GM23338 (cell line): ENCODE results near the gene IZUMO1R. TPM values are rescaled to one million over a fixed set of nuclear protein-coding genes. Genes with fewer than 3 reads are reported as not detected.
"Not testable (repeated sequence)": the region's sequence is repeated elsewhere in the genome, so short reads cannot be mapped to it uniquely, and the experiment has no call there.

ENCODE experiments used
- ATAC-seq: fragments of 200-7000 bp; cut with Tn5 transposase; 3 replicates; pipeline ENCODE4 v1.9.1; 2020
- DNase-seq: peaks from one replicate; pipeline ENCODE4 v3.0.0-alpha.2; 2015; ENCODE audit warnings: low spot score
- H2AFZ ChIP-seq: fragments of 200-600 bp; sonication (generic); 2 replicates; pipeline ENCODE4 v1.8.0; 2016; ENCODE audit warnings: antibody characterized with exemption, mild to moderate bottlenecking, moderate library complexity
- H3F3A ChIP-seq: fragments of 200-600 bp; sonication (generic); replicated peaks from 2 replicates; pipeline ENCODE4 v1.8.0; 2017; ENCODE audit warnings: antibody characterized with exemption, mixed run types, low read depth
- H3K27ac ChIP-seq: fragments of 200-600 bp; sonication (generic); 2 replicates; pipeline ENCODE4 v1.6.1; 2016; ENCODE audit warnings: low read depth
- H3K27me3 ChIP-seq: fragments of 200-600 bp; sonication (generic); 2 replicates; pipeline ENCODE4 v1.8.0; 2016; ENCODE audit warnings: mild to moderate bottlenecking, mixed run types, moderate library complexity; ENCODE audit not compliant: insufficient read depth
- H3K36me3 ChIP-seq: fragments of 200-600 bp; sonication (generic); 2 replicates; pipeline ENCODE4 v1.8.0; 2016; ENCODE audit warnings: mild to moderate bottlenecking; ENCODE audit not compliant: insufficient read depth
- H3K4me1 ChIP-seq: fragments of 200-600 bp; sonication (generic); 2 replicates; pipeline ENCODE4 v1.8.0; 2016; ENCODE audit warnings: mild to moderate bottlenecking, moderate library complexity; ENCODE audit not compliant: insufficient read depth
- H3K4me2 ChIP-seq: fragments of 200-600 bp; sonication (generic); 2 replicates; pipeline ENCODE4 v1.7.1; 2017; ENCODE audit warnings: mixed run types
- H3K4me3 ChIP-seq: fragments of 200-600 bp; sonication (generic); 2 replicates; pipeline ENCODE4 v1.6.1; 2016; ENCODE audit warnings: mixed run types
- H3K79me2 ChIP-seq: fragments of 200-600 bp; sonication (generic); replicated peaks from 2 replicates; pipeline ENCODE4 v1.8.0; 2017; ENCODE audit warnings: mild to moderate bottlenecking; ENCODE audit not compliant: insufficient read depth
- H3K9me2 ChIP-seq: fragments of 200-600 bp; sonication (generic); 2 replicates; pipeline ENCODE4 v1.8.0; 2017; ENCODE audit not compliant: insufficient read depth
- H4K20me1 ChIP-seq: fragments of 200-600 bp; sonication (generic); replicated peaks from 2 replicates; pipeline ENCODE4 v1.8.0; 2017; ENCODE audit warnings: mild to moderate bottlenecking; ENCODE audit not compliant: insufficient read depth
- H3K27ac Mint-ChIP-seq: 2 replicates; pipeline ENCODE4 v1.8.0; 2020; ENCODE audit warnings: inconsistent platforms, mild to moderate bottlenecking, moderate library complexity, mixed read lengths
- H3K27me3 Mint-ChIP-seq: 3 replicates; pipeline ENCODE4 v1.8.0; 2022; ENCODE audit warnings: low read depth, mild to moderate bottlenecking, moderate library complexity, mixed read lengths, inconsistent platforms; ENCODE audit not compliant: insufficient read depth, poor library complexity
- H3K36me3 Mint-ChIP-seq: 3 replicates; pipeline ENCODE4 v1.8.0; 2021; ENCODE audit warnings: low read depth, mild to moderate bottlenecking, inconsistent platforms, moderate library complexity, mixed read lengths
- H3K4me1 Mint-ChIP-seq: 3 replicates; pipeline ENCODE4 v1.8.0; 2020; ENCODE audit warnings: mild to moderate bottlenecking, inconsistent platforms, mixed read lengths
- H3K4me3 Mint-ChIP-seq: 3 replicates; pipeline ENCODE4 v1.8.0; 2021; ENCODE audit warnings: moderate library complexity, mild to moderate bottlenecking, inconsistent platforms, mixed read lengths
- H3K9me3 Mint-ChIP-seq: 3 replicates; pipeline ENCODE4 v1.8.0; 2020; ENCODE audit warnings: moderate library complexity, mild to moderate bottlenecking, inconsistent platforms, mixed read lengths
- polyA plus RNA-seq: library from polyadenylated mRNA; unstranded; fragments of >200 nt; fragmentation: Nextera tagmentation; extraction: Ambion mirVana; gene quantifications from 2 replicates; pipeline ENCODE4 v1.2.1, GENCODE V29; 2016
- total RNA-seq: library from RNA; depleted of rRNA; stranded (reverse); fragments of >200 nt; shearing (Covaris generic); gene quantifications from 2 replicates; pipeline ENCODE4 v1.2.3, GENCODE V29; 2014; rRNA removed
- TF ChIP-seq, protein P1 (sequence below): fragments of 250-450 bp; sonication (Bioruptor Pico); IDR thresholded peaks from 2 replicates; pipeline ENCODE4 v1.5.0; 2020; ENCODE audit warnings: mild to moderate bottlenecking, moderate library complexity
- TF ChIP-seq, protein P2 (sequence below): IDR thresholded peaks from 2 replicates; pipeline ENCODE4 v1.6.1; 2016; ENCODE audit warnings: antibody characterized with exemption

IZUMO1R gene
- total and polyA plus RNA-seq, 2 experiments from 2014 or later = not detected

DNA sequence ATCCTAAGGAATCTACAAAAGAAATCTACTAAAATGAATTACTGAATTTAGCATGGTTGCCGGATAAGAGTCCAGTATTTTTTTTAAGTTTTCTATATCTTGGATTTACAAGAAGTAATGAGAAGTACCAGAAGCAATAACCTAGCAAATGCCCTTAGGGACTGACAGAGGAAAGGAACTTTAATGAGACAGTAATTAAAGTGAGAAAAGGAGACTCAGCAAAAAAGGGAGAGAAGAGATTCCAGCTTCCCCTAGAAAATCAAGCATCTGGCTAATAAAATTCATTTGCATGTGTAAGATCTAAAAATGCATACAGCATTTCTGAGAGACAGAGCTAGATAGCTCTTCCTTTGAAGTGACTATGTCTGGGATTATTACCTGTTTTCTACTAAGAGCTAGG is 39.1 kb downstream of the IZUMO1R start (continued):
- TF ChIP-seq, protein P1, sequence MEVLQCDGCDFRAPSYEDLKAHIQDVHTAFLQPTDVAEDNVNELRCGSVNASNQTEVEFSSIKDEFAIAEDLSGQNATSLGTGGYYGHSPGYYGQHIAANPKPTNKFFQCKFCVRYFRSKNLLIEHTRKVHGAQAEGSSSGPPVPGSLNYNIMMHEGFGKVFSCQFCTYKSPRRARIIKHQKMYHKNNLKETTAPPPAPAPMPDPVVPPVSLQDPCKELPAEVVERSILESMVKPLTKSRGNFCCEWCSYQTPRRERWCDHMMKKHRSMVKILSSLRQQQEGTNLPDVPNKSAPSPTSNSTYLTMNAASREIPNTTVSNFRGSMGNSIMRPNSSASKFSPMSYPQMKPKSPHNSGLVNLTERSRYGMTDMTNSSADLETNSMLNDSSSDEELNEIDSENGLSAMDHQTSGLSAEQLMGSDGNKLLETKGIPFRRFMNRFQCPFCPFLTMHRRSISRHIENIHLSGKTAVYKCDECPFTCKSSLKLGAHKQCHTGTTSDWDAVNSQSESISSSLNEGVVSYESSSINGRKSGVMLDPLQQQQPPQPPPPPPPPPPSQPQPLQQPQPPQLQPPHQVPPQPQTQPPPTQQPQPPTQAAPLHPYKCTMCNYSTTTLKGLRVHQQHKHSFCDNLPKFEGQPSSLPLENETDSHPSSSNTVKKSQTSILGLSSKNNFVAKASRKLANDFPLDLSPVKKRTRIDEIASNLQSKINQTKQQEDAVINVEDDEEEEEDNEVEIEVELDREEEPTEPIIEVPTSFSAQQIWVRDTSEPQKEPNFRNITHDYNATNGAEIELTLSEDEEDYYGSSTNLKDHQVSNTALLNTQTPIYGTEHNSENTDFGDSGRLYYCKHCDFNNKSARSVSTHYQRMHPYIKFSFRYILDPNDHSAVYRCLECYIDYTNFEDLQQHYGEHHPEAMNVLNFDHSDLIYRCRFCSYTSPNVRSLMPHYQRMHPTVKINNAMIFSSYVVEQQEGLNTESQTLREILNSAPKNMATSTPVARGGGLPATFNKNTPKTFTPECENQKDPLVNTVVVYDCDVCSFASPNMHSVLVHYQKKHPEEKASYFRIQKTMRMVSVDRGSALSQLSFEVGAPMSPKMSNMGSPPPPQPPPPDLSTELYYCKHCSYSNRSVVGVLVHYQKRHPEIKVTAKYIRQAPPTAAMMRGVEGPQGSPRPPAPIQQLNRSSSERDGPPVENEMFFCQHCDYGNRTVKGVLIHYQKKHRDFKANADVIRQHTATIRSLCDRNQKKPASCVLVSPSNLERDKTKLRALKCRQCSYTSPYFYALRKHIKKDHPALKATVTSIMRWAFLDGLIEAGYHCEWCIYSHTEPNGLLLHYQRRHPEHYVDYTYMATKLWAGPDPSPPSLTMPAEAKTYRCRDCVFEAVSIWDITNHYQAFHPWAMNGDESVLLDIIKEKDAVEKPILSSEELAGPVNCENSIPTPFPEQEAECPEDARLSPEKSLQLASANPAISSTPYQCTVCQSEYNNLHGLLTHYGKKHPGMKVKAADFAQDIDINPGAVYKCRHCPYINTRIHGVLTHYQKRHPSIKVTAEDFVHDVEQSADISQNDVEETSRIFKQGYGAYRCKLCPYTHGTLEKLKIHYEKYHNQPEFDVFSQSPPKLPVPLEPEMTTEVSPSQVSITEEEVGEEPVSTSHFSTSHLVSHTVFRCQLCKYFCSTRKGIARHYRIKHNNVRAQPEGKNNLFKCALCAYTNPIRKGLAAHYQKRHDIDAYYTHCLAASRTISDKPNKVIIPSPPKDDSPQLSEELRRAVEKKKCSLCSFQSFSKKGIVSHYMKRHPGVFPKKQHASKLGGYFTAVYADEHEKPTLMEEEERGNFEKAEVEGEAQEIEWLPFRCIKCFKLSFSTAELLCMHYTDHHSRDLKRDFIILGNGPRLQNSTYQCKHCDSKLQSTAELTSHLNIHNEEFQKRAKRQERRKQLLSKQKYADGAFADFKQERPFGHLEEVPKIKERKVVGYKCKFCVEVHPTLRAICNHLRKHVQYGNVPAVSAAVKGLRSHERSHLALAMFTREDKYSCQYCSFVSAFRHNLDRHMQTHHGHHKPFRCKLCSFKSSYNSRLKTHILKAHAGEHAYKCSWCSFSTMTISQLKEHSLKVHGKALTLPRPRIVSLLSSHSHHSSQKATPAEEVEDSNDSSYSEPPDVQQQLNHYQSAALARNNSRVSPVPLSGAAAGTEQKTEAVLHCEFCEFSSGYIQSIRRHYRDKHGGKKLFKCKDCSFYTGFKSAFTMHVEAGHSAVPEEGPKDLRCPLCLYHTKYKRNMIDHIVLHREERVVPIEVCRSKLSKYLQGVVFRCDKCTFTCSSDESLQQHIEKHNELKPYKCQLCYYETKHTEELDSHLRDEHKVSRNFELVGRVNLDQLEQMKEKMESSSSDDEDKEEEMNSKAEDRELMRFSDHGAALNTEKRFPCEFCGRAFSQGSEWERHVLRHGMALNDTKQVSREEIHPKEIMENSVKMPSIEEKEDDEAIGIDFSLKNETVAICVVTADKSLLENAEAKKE = no peak
- TF ChIP-seq, protein P2, sequence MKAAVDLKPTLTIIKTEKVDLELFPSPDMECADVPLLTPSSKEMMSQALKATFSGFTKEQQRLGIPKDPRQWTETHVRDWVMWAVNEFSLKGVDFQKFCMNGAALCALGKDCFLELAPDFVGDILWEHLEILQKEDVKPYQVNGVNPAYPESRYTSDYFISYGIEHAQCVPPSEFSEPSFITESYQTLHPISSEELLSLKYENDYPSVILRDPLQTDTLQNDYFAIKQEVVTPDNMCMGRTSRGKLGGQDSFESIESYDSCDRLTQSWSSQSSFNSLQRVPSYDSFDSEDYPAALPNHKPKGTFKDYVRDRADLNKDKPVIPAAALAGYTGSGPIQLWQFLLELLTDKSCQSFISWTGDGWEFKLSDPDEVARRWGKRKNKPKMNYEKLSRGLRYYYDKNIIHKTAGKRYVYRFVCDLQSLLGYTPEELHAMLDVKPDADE = no peak

DNA sequence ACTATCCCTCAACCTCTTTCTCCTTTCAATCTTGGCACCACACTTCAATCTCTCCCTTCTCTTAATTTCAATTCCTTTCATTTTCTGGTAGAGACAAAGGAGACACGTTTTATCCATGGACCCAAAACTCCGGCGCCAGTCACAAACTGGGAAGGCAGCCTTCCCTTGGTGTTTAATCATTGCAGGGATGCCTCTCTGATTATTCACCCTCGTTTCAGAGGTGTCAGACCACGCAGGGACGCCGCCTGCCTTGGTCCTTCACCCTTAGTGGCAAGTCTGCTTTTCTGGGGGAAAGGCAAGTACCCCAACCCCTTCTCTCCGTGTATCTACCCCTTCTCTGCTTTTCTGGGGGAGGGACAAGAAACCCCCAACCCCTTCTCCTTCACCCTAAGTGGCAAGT is 41.9 kb downstream of the IZUMO1R start:
- not testable (repeated sequence) for H3K9me2 ChIP-seq, H3K36me3 ChIP-seq, H3F3A ChIP-seq, H3K4me2 ChIP-seq, H3K27ac ChIP-seq, ATAC-seq, DNase-seq, H2AFZ ChIP-seq, H4K20me1 ChIP-seq, H3K27ac Mint-ChIP-seq, H3K4me1 ChIP-seq, H3K27me3 Mint-ChIP-seq, H3K4me3 Mint-ChIP-seq, H3K27me3 ChIP-seq, H3K4me3 ChIP-seq, H3K79me2 ChIP-seq
- H3K9me3 Mint-ChIP-seq = peaks cover 43% of the 10 kb centered on the region
- H3K36me3 Mint-ChIP-seq = peaks cover 33% of the 10 kb centered on the region
- peaks cover 13% of the 10 kb centered on the region for H3K4me1 Mint-ChIP-seq

DNA sequence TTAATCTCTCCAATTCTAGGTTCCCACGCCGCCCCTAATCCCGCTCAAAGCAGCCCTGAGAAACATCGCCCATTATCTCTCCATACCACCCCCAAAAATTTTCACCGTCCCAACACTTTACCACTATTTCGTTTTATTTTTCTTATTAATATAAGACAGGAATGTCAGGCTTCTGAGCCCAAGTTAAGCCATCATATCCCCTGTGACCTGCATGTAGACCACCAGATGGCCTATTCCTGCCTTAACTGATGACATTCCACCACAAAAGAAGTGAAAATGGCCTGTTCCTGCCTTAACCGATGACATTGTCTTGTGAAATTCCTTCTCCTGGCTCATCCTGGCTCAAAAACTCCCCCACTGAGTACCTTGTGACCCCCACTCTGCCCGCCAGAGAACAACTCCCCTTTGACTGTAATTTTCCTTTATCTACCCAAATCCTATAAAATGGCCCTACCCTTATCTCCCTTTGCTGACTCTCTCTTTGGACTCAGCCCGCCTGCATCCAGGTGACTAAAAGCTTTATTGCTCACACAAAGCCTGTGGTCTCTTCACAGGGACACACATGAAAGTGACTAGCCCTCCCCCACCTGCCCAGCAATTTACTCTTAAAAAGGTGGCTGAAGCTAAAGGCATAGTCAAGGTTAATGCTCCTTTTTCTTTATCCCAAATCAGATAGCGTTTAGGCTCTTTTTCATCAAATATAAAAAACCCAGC is 46.6 kb downstream of the IZUMO1R start:
- Mint-ChIP-seq H3K9me3 (peaks cover 31% of the 10 kb centered on the region), H3K27ac (0 out of 2 replicates have a peak overlapping the region, but pooled peaks have one; percentile 47), H3K4me1 (peaks cover 21% of the 10 kb centered on the region), H3K36me3 (peaks cover 28% of the 10 kb centered on the region)
- not testable (repeated sequence) for H3K9me2 ChIP-seq, H3K4me3 Mint-ChIP-seq, H3K27me3 ChIP-seq, H3K4me2 ChIP-seq, H3K27ac ChIP-seq, H4K20me1 ChIP-seq, H3K79me2 ChIP-seq, H2AFZ ChIP-seq, H3K36me3 ChIP-seq, H3K4me3 ChIP-seq, DNase-seq, ATAC-seq, H3F3A ChIP-seq, H3K27me3 Mint-ChIP-seq
- H3K4me1 ChIP-seq = peaks cover 24% of the 10 kb centered on the region

Other genes starting within 250 kb of the IZUMO1R start
- gene PANX1, start 175.7 kb upstream of the IZUMO1R start, total RNA-seq = 28.9 and 40.8 TPM in 2 replicates
- gene PANX1, start 175.7 kb upstream of the IZUMO1R start, polyA plus RNA-seq = 8.3 and 9.5 TPM in 2 replicates
- 0.17 and 0.23 TPM in 2 replicates for gene GPR83, start 96.8 kb downstream of the IZUMO1R start, total RNA-seq
- 0.18 and 0.35 TPM in 2 replicates for gene GPR83, start 96.8 kb downstream of the IZUMO1R start, polyA plus RNA-seq
- 36.5 and 38.5 TPM in 2 replicates for gene MRE11, start 189.3 kb downstream of the IZUMO1R start, total RNA-seq
- 17.3 and 23.3 TPM in 2 replicates for gene MRE11, start 189.3 kb downstream of the IZUMO1R start, polyA plus RNA-seq
- gene ANKRD49, start 189.4 kb downstream of the IZUMO1R start, total RNA-seq = 16.0 and 16.6 TPM in 2 replicates
- gene ANKRD49, start 189.4 kb downstream of the IZUMO1R start, polyA plus RNA-seq = 30.4 and 35.2 TPM in 2 replicates
- gene C11orf97, start 207.9 kb downstream of the IZUMO1R start, total RNA-seq = not detected in 2 replicates
- not detected in 2 replicates for gene C11orf97, start 207.9 kb downstream of the IZUMO1R start, polyA plus RNA-seq
- gene FUT4, start 239.3 kb downstream of the IZUMO1R start, total RNA-seq = 6.5 and 7.4 TPM in 2 replicates
- gene FUT4, start 239.3 kb downstream of the IZUMO1R start, polyA plus RNA-seq = 2.3 and 2.4 TPM in 2 replicates